ENCODE measurements around the gene TCF7L1. TPM values are rescaled to one million over a fixed set of nuclear protein-coding genes. Genes with fewer than 3 reads are reported as not detected.

TCF7L1 gene
- total RNA-seq, 1 donor from 2014 or later = 83.8 TPM

- Mint-ChIP-seq H3K4me1 (ENCODE audit: unreplicated experiment) (peaks cover 39% of the 10 kb centered on the region), H3K27ac (ENCODE audit: unreplicated experiment) (peak overlapping the region; percentile 89)
- TF ChIP-seq CTCF (IDR thresholded peaks at IDR 0.05; ENCODE audit: unreplicated experiment) = no peak
Observed at GRCh38 chr2:85215448-85216401, 82.5 kb downstream of the TCF7L1 start.

GRCh38 chr2:85216927-85217326 is 83.7 kb downstream of the TCF7L1 start:
- peaks cover 7% of the 10 kb centered on the region for H3K27me3 Mint-ChIP-seq (ENCODE audit: unreplicated experiment)

More at GRCh38 chr2:85215448-85216401, 82.5 kb downstream of the TCF7L1 start:
- peak; percentile 16 for DNase-seq (ENCODE audit: low spot score)
- no peak overlapping the region for H3K4me3 Mint-ChIP-seq (ENCODE audit: unreplicated experiment)
- H3K27me3 Mint-ChIP-seq (ENCODE audit: unreplicated experiment) = peaks cover 7% of the 10 kb centered on the region
- peaks cover 3% of the 10 kb centered on the region for H3K36me3 Mint-ChIP-seq (ENCODE audit: low read depth, unreplicated experiment)
- H3K9me3 Mint-ChIP-seq (ENCODE audit: unreplicated experiment) = no peaks in the 10 kb centered on the region

GRCh38 chr2:85221067-85221691 is 88.0 kb downstream of the TCF7L1 start:
- H3K9me3 Mint-ChIP-seq (ENCODE audit: unreplicated experiment) = no peaks in the 10 kb centered on the region
- no peaks in the 10 kb centered on the region for H3K36me3 Mint-ChIP-seq (ENCODE audit: low read depth, unreplicated experiment)
- H3K4me3 Mint-ChIP-seq (ENCODE audit: unreplicated experiment) = no peak overlapping the region
- TF ChIP-seq CTCF (IDR thresholded peaks at IDR 0.05; ENCODE audit: unreplicated experiment) = no peak
- peaks cover 11% of the 10 kb centered on the region for H3K4me1 Mint-ChIP-seq (ENCODE audit: unreplicated experiment)
- no peak for DNase-seq (ENCODE audit: low spot score)
- no peak overlapping the region for H3K27ac Mint-ChIP-seq (ENCODE audit: unreplicated experiment)
- peaks cover 9% of the 10 kb centered on the region for H3K27me3 Mint-ChIP-seq (ENCODE audit: unreplicated experiment)

More at GRCh38 chr2:85216927-85217326, 83.7 kb downstream of the TCF7L1 start:
- Mint-ChIP-seq H3K27ac (ENCODE audit: unreplicated experiment) (peak overlapping the region; percentile 89), H3K36me3 (ENCODE audit: low read depth, unreplicated experiment) (peaks cover 3% of the 10 kb centered on the region), H3K9me3 (ENCODE audit: unreplicated experiment) (no peaks in the 10 kb centered on the region), H3K4me1 (ENCODE audit: unreplicated experiment) (peaks cover 39% of the 10 kb centered on the region), H3K4me3 (ENCODE audit: unreplicated experiment) (no peak overlapping the region)
- no peak for TF ChIP-seq CTCF (IDR thresholded peaks at IDR 0.05; ENCODE audit: unreplicated experiment)
- DNase-seq (ENCODE audit: low spot score) = no peak

GRCh38 chr2:85222792-85223191 is 89.6 kb downstream of the TCF7L1 start:
- TF ChIP-seq CTCF (IDR thresholded peaks at IDR 0.05; ENCODE audit: unreplicated experiment) = no peak
- no peak for DNase-seq (ENCODE audit: low spot score)
- Mint-ChIP-seq H3K36me3 (ENCODE audit: low read depth, unreplicated experiment) (no peaks in the 10 kb centered on the region), H3K27ac (ENCODE audit: unreplicated experiment) (no peak overlapping the region), H3K4me1 (ENCODE audit: unreplicated experiment) (peaks cover 11% of the 10 kb centered on the region), H3K4me3 (ENCODE audit: unreplicated experiment) (no peak overlapping the region), H3K27me3 (ENCODE audit: unreplicated experiment) (peaks cover 9% of the 10 kb centered on the region), H3K9me3 (ENCODE audit: unreplicated experiment) (no peaks in the 10 kb centered on the region)

Measured in endothelial cell (in vitro differentiated cells).